GM18526 (cell line): ENCODE measurements around the gene TMSB15B.
"Not testable (repeated sequence)": the region's sequence is repeated elsewhere in the genome, so short reads cannot be mapped to it uniquely, and the experiment has no call there.

Experiments used
- POLR2A ChIP-seq: IDR thresholded peaks from 3 replicates; pipeline ENCODE4 v1.6.1; 2011; ENCODE audit not compliant: insufficient read length; ENCODE audit errors: extremely low read depth

TMSB15B gene

GRCh38 chrX:103962411-103963278 is at the start of gene TMSB15B:
Gene TMSB15B (plus strand): TSS chrX:103962627.
- TF ChIP-seq POLR2A, result not testable (repeated sequence)

- TF ChIP-seq POLR2A, result no peak
These were observed 48.9 kb upstream of the TMSB15B start for GRCh38 chrX:103913356-103914020.

- no peak for TF ChIP-seq POLR2A
These were observed 44.4 kb upstream of the TMSB15B start for GRCh38 chrX:103918050-103918449.

- peak; percentile 51 for TF ChIP-seq POLR2A
These were observed 43.7 kb upstream of the TMSB15B start for GRCh38 chrX:103918571-103919269.

- TF ChIP-seq POLR2A, result no peak
These were observed 43.2 kb upstream of the TMSB15B start for GRCh38 chrX:103919270-103919637.

GRCh38 chrX:103927030-103927429 is 35.4 kb upstream of the TMSB15B start:
- TF ChIP-seq POLR2A, result no peak

GRCh38 chrX:103927633-103928032 is 34.8 kb upstream of the TMSB15B start:
- TF ChIP-seq POLR2A, result no peak

GRCh38 chrX:103932133-103932532 is 30.3 kb upstream of the TMSB15B start:
- no peak for TF ChIP-seq POLR2A

- no peak for TF ChIP-seq POLR2A
These were observed 21.0 kb upstream of the TMSB15B start for GRCh38 chrX:103941201-103941975.

GRCh38 chrX:103949506-103949905 is 12.9 kb upstream of the TMSB15B start:
- no peak for TF ChIP-seq POLR2A

- no peak for TF ChIP-seq POLR2A
These were observed 9.1 kb upstream of the TMSB15B start for GRCh38 chrX:103953353-103953752.

GRCh38 chrX:103954259-103954658 is 8.2 kb upstream of the TMSB15B start:
- TF ChIP-seq POLR2A, result no peak

GRCh38 chrX:103999234-103999633 is 36.8 kb downstream of the TMSB15B start:
- TF ChIP-seq POLR2A, result no peak

- no peak for TF ChIP-seq POLR2A
These were observed 46.4 kb downstream of the TMSB15B start for GRCh38 chrX:104008831-104009230.

- no peak for TF ChIP-seq POLR2A
These were observed 50.7 kb downstream of the TMSB15B start for GRCh38 chrX:104013158-104013557.
